H9 (cell line): Measurements from ENCODE around the gene MED12. TPM values are rescaled to one million over a fixed set of nuclear protein-coding genes. Genes with fewer than 3 reads are reported as not detected.

ENCODE experiments used
- DNase-seq: peaks from one replicate; pipeline ENCODE4 v3.0.0-alpha.2; 2017
- H2AFZ ChIP-seq: one replicate; pipeline ENCODE4 v1.6.1; 2013; ENCODE audit warnings: mild to moderate bottlenecking, low read length, control low read depth, moderate library complexity
- H2AK5ac ChIP-seq: 2 replicates; pipeline ENCODE4 v1.6.1; 2013; ENCODE audit warnings: low read length, control low read depth, mixed read lengths; ENCODE audit not compliant: insufficient read length
- H2BK120ac ChIP-seq: one replicate; pipeline ENCODE4 v1.6.1; 2013; ENCODE audit warnings: low read depth, mild to moderate bottlenecking, low read length, control low read depth, inconsistent platforms; ENCODE audit not compliant: poor library complexity, severe bottlenecking
- H2BK12ac ChIP-seq: 2 replicates; pipeline ENCODE4 v1.6.1; 2013; ENCODE audit warnings: low read length, control low read depth, mixed read lengths, low read depth; ENCODE audit not compliant: insufficient read length
- H2BK15ac ChIP-seq: 2 replicates; pipeline ENCODE4 v1.6.1; 2013; ENCODE audit warnings: low read depth, low read length, control low read depth
- H2BK20ac ChIP-seq: one replicate; pipeline ENCODE4 v1.6.1; 2013; ENCODE audit warnings: low read depth, mild to moderate bottlenecking, low read length, control low read depth, inconsistent platforms; ENCODE audit not compliant: poor library complexity, severe bottlenecking
- H2BK5ac ChIP-seq: 2 replicates; pipeline ENCODE4 v1.6.1; 2013; ENCODE audit warnings: low read length, control low read depth, mixed read lengths; ENCODE audit not compliant: insufficient read length
- H3K14ac ChIP-seq: 2 replicates; pipeline ENCODE4 v1.6.1; 2013; ENCODE audit warnings: low read length, control low read depth; ENCODE audit not compliant: insufficient read depth
- H3K18ac ChIP-seq: 2 replicates; pipeline ENCODE4 v1.6.1; 2013; ENCODE audit warnings: low read depth, mild to moderate bottlenecking, mixed read lengths, low read length, control low read depth; ENCODE audit not compliant: insufficient read length
- H3K23ac ChIP-seq: 2 replicates; pipeline ENCODE4 v1.6.1; 2013; ENCODE audit warnings: low read length, control low read depth, mixed read lengths, low read depth; ENCODE audit not compliant: insufficient read length
- H3K23me2 ChIP-seq: 2 replicates; pipeline ENCODE4 v1.6.1; 2013; ENCODE audit warnings: low read depth, mild to moderate bottlenecking, mixed read lengths, low read length, control low read depth; ENCODE audit not compliant: insufficient read length, poor library complexity, severe bottlenecking
- H3K27ac ChIP-seq: 2 replicates; pipeline ENCODE4 v1.5.1; 2013; ENCODE audit warnings: low read length, control low read depth, mixed read lengths, low read depth; ENCODE audit not compliant: insufficient read length
- H3K27me3 ChIP-seq: 2 replicates; pipeline ENCODE4 v1.6.1; 2013; ENCODE audit warnings: low read length, control low read depth, inconsistent platforms; ENCODE audit not compliant: insufficient read depth
- H3K4ac ChIP-seq: 2 replicates; pipeline ENCODE4 v1.6.1; 2013; ENCODE audit warnings: low read depth, mild to moderate bottlenecking, control low read depth, inconsistent platforms, low read length, moderate library complexity
- H3K4me1 ChIP-seq: 2 replicates; pipeline ENCODE4 v1.6.1; 2013; ENCODE audit warnings: low read length, control low read depth, inconsistent platforms; ENCODE audit not compliant: insufficient read depth
- H3K4me2 ChIP-seq: 2 replicates; pipeline ENCODE4 v1.6.1; 2013; ENCODE audit warnings: low read length, control low read depth, mixed read lengths; ENCODE audit not compliant: insufficient read length, insufficient read depth
- H3K56ac ChIP-seq: 2 replicates; pipeline ENCODE4 v1.6.1; 2013; ENCODE audit warnings: low read depth, mild to moderate bottlenecking, mixed read lengths, low read length, control low read depth; ENCODE audit not compliant: insufficient read length
- H3K79me1 ChIP-seq: 2 replicates; pipeline ENCODE4 v1.6.1; 2013; ENCODE audit warnings: low read depth, mild to moderate bottlenecking, moderate library complexity, low read length, control low read depth, inconsistent platforms; ENCODE audit not compliant: insufficient read depth, poor library complexity, severe bottlenecking
- H3K79me2 ChIP-seq: 2 replicates; pipeline ENCODE4 v1.6.1; 2013; ENCODE audit warnings: low read length, control low read depth, inconsistent platforms; ENCODE audit not compliant: insufficient read depth
- H3K9ac ChIP-seq: 2 replicates; pipeline ENCODE4 v1.6.1; 2013; ENCODE audit warnings: low read length, control low read depth, mixed read lengths; ENCODE audit not compliant: insufficient read length; ENCODE audit errors: extremely low read depth
- H3K9me3 ChIP-seq: one replicate; pipeline ENCODE4 v1.6.1; 2013; ENCODE audit warnings: low read depth, low read length, inconsistent platforms; ENCODE audit not compliant: control insufficient read depth
- H3T11ph ChIP-seq: one replicate; pipeline ENCODE4 v1.6.1; 2013; ENCODE audit warnings: mild to moderate bottlenecking, low read length, control low read depth, inconsistent platforms
- H4K20me1 ChIP-seq: one replicate; pipeline ENCODE4 v1.6.1; 2013; ENCODE audit not compliant: control insufficient read depth, insufficient read length, insufficient read depth
- H4K5ac ChIP-seq: 2 replicates; pipeline ENCODE4 v1.6.1; 2013; ENCODE audit warnings: low read depth, mild to moderate bottlenecking, mixed read lengths, low read length, control low read depth; ENCODE audit not compliant: insufficient read length
- H4K8ac ChIP-seq: replicated peaks from 2 replicates; pipeline ENCODE4 v1.6.1; 2013; ENCODE audit warnings: low read length, control low read depth, mixed read lengths, low read depth; ENCODE audit not compliant: insufficient read length
- H4K91ac ChIP-seq: 2 replicates; pipeline ENCODE4 v1.6.1; 2013; ENCODE audit warnings: low read depth, mild to moderate bottlenecking, moderate library complexity, mixed read lengths, low read length, control low read depth; ENCODE audit not compliant: insufficient read length
- H3K27ac Mint-ChIP-seq, 3 experiments: 2 replicates in 2 of 3; 3 replicates in 1 of 3; pipeline ENCODE4 v1.8.0; 2020 to 2021; ENCODE audit warnings: mixed read lengths in 3 of 3, mild to moderate bottlenecking in 1 of 3, moderate library complexity in 1 of 3
- H3K27me3 Mint-ChIP-seq: 2 replicates; pipeline ENCODE4 v1.8.0; 2021; ENCODE audit warnings: low read depth, mild to moderate bottlenecking, moderate library complexity, mixed read lengths
- H3K36me3 Mint-ChIP-seq, 3 experiments: 2 replicates in 2 of 3; 3 replicates in 1 of 3; pipeline ENCODE4 v1.8.0; 2020 to 2021; ENCODE audit warnings: low read depth in 3 of 3, mixed read lengths in 3 of 3; ENCODE audit not compliant: insufficient read depth in 1 of 3
- H3K4me1 Mint-ChIP-seq, 2 experiments: 2 replicates each; pipeline ENCODE4 v1.8.0; 2020; ENCODE audit warnings: mixed read lengths in 2 of 2
- H3K4me3 Mint-ChIP-seq, 2 experiments: 2 replicates in 1 of 2; 3 replicates in 1 of 2; pipeline ENCODE4 v1.8.0; 2020 to 2021; ENCODE audit warnings: mild to moderate bottlenecking in 2 of 2, mixed read lengths in 2 of 2, moderate library complexity in 1 of 2
- H3K9me3 Mint-ChIP-seq, 2 experiments: 2 replicates in 1 of 2; 3 replicates in 1 of 2; pipeline ENCODE4 v1.8.0; 2020; ENCODE audit warnings: mild to moderate bottlenecking in 2 of 2, mixed read lengths in 2 of 2, moderate library complexity in 1 of 2
- WGBS: extraction: QIAGEN DNeasy Blood & Tissue Kit; methylation state at CpG from one replicate; pipeline ENCODE4 v1.1.7; 2013; ENCODE audit warnings: missing lambda C conversion rate, low lambda C conversion rate, mixed read lengths; ENCODE audit not compliant: insufficient read length; ENCODE audit errors: extremely low coverage; 5-methylcytosine and 5-hydroxymethylcytosine counted together
- total RNA-seq: library from RNA; stranded (reverse); gene quantifications from 2 replicates; pipeline ENCODE4 v1.2.1, GENCODE V29; 2021
- TF ChIP-seq, protein P1 (sequence below): fragments of 200-600 bp; sonication (generic); conservative IDR thresholded peaks from 3 replicates; pipeline ENCODE4 v1.8.0; 2021; ENCODE audit warnings: antibody characterized with exemption, mild to moderate bottlenecking

The MED12 gene
- total RNA-seq, 1 experiment from 2014 or later, result 33.0 TPM

DNA sequence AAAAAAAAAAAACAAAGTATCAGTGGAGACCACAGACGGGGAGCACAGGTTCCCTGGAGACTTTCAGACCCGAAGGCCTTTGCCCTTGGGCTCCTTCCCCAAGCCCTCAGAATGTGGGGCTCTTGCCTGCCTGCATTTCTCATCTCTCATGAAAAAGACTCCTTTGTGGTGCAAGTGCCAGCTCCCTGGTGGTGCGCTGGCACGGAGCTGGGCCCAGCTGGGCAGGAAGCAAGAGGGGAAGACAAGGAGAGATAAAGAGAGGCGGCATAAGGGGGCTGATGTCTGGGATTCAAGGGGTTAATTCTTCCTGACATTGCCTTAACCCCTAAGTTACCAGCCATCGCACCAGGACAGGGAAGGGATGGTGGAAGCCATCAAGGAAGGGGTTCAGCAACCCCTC lies 48.1 kb downstream of the MED12 start:
- no peaks in the 10 kb centered on the region for H3K79me2 ChIP-seq
- peaks cover 70 to 82% of the 10 kb centered on the region in 2 experiments for H3K9me3 Mint-ChIP-seq

More for the DNA sequence above, 48.1 kb downstream of the MED12 start:
- no peak overlapping the region for H2BK120ac ChIP-seq
- no peaks in the 10 kb centered on the region for H3K4me1 ChIP-seq
- H3K27ac ChIP-seq, result no peak overlapping the region
- no peaks in the 10 kb centered on the region for H3K23me2 ChIP-seq
- H3K18ac ChIP-seq, result no peak overlapping the region
- no peak overlapping the region for H2BK12ac ChIP-seq
- TF ChIP-seq, protein P1, sequence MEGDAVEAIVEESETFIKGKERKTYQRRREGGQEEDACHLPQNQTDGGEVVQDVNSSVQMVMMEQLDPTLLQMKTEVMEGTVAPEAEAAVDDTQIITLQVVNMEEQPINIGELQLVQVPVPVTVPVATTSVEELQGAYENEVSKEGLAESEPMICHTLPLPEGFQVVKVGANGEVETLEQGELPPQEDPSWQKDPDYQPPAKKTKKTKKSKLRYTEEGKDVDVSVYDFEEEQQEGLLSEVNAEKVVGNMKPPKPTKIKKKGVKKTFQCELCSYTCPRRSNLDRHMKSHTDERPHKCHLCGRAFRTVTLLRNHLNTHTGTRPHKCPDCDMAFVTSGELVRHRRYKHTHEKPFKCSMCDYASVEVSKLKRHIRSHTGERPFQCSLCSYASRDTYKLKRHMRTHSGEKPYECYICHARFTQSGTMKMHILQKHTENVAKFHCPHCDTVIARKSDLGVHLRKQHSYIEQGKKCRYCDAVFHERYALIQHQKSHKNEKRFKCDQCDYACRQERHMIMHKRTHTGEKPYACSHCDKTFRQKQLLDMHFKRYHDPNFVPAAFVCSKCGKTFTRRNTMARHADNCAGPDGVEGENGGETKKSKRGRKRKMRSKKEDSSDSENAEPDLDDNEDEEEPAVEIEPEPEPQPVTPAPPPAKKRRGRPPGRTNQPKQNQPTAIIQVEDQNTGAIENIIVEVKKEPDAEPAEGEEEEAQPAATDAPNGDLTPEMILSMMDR, result no peak
- H3K23ac ChIP-seq, result no peak overlapping the region
- H2AK5ac ChIP-seq, result no peak overlapping the region
- no peak overlapping the region for H3K4ac ChIP-seq
- H3T11ph ChIP-seq, result no peak overlapping the region
- no peak overlapping the region for H3K27ac Mint-ChIP-seq
- peaks cover 11 to 29% (median 13%) of the 10 kb centered on the region in 3 experiments for H3K36me3 Mint-ChIP-seq
- no peak overlapping the region for H3K4me3 Mint-ChIP-seq
- no peak overlapping the region for H4K5ac ChIP-seq
- H3K9ac ChIP-seq, result no peak overlapping the region
- H2BK20ac ChIP-seq, result no peak overlapping the region
- no CpG with 5 or more reads among the region's 6 CpGs for WGBS
- no peaks in the 10 kb centered on the region for H3K27me3 ChIP-seq
- no peak overlapping the region for H4K8ac ChIP-seq
- no peak overlapping the region for H2AFZ ChIP-seq
- H3K4me2 ChIP-seq, result no peak overlapping the region
- H3K27me3 Mint-ChIP-seq, result peaks cover 4% of the 10 kb centered on the region
- H3K14ac ChIP-seq, result no peak overlapping the region
- H2BK5ac ChIP-seq, result no peak overlapping the region
- no peak overlapping the region for H3K56ac ChIP-seq
- H3K4me1 Mint-ChIP-seq, result peaks cover 11 to 25% of the 10 kb centered on the region in 2 experiments
- H4K20me1 ChIP-seq, result no peaks in the 10 kb centered on the region
- H4K91ac ChIP-seq, result no peak overlapping the region
- H3K9me3 ChIP-seq, result peaks cover 38% of the 10 kb centered on the region
- no peak for DNase-seq
- H2BK15ac ChIP-seq, result no peak overlapping the region
- no peaks in the 10 kb centered on the region for H3K79me1 ChIP-seq
